ENCODE data around the gene PRKCH.
A peak's percentile ranks its signal among the peaks of the same experiment; 100 is the strongest.

Gene PRKCH

DNA sequence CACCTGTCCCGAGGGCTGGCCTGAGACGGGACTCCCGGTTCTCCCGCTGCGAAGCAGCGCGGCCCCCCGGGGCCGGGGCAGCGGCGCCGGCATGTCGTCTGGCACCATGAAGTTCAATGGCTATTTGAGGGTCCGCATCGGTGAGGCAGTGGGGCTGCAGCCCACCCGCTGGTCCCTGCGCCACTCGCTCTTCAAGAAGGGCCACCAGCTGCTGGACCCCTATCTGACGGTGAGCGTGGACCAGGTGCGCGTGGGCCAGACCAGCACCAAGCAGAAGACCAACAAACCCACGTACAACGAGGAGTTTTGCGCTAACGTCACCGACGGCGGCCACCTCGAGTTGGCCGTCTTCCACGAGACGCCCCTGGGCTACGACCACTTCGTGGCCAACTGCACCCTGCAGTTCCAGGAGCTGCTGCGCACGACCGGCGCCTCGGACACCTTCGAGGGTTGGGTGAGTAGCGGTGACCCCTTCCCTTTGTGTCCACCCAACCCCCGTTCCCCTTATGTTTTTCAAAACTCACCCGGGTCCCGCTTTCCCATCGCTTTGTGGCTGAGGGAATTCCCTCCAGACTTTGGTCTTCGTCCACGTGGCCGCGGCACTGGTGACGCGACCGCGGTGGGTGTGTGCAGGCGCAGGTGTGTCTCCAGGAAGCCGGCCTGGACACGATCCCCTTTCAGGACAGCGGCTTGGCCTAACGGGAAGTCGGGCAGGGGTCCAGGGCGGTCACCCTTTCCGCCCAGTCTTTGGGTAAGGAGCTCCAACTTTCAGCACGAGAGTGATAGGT, 826 bp downstream of the PRKCH start:
- DNase-seq, result peak; percentile 10 to 12
- TF ChIP-seq POLR2A (IDR thresholded peaks at IDR 0.05; ENCODE audit: low read length), result no peak
- no peak for TF ChIP-seq GATA1 (IDR thresholded peaks at IDR 0.05; ENCODE audit: low read depth, low read length)

DNA sequence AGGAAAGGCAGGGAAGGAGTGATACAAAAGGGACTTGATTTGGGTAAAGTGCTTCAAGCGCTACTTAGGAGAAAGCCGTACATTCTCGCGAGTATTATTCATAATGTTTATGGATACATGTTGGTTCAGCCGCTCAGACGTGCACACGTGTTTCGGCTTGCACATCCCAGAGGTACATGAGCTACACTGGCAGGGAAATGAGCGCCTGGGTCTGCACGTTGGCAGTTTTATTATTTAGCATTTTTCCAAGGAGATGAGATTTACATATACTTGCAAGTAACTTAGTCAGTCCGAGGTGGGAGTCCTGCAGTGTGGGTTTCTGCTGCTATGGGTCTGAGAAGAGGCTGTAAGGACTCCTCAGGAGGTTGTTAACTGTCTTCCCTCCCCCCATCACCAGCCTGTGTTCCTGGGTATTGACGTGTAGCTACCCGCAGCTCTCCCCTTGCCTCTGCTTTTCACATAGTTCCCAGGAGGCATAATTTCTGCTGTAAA, 1.5 kb downstream of the PRKCH start:
- DNase-seq, result peak in 1 of 2 experiments; percentile 12
- no peak for TF ChIP-seq GATA1 (IDR thresholded peaks at IDR 0.05; ENCODE audit: low read depth, low read length)
- no peak for TF ChIP-seq POLR2A (IDR thresholded peaks at IDR 0.05; ENCODE audit: low read length)

DNA sequence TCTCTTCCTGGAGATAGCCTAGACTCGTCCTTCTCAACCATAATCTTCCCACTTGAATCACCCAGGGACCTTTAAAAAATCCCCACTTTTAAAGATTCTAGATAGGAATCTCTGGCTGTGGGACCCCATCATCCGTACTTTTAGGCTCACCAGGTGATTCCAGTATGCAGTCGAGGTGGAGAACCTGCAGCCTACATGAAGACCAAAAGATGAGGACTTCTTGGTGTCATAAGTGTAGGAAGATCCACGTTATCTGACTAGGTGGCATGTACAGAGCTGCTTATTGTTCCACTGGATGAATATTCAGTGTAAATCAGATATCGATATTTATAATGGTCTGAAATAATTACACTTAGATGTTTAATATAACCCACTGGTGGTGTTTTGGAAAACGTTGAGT, 2.6 kb downstream of the PRKCH start:
- TF ChIP-seq POLR2A (IDR thresholded peaks at IDR 0.05; ENCODE audit: low read length) (no peak), GATA1 (IDR thresholded peaks at IDR 0.05; ENCODE audit: low read depth, low read length) (no peak)

DNA sequence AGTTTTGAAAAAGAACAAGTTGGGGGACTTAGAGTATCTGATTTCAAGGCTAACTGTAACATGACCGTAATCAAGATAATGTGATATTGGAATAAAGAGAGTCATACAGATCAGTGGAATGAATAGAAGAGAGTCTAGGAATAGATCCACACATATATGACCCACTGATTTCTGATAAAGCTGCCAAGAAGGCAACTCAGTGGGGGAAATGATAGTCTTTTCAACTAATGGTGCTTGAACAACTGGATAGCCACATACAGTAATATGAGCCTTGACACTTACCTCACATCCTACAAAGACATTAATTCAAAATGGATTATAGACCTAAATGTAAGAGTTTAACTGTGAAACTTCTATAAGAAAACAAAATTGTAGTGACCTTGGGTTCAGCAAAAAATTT, 3.8 kb downstream of the PRKCH start:
- DNase-seq, result no peak
- TF ChIP-seq POLR2A (IDR thresholded peaks at IDR 0.05; ENCODE audit: low read length) (no peak), GATA1 (IDR thresholded peaks at IDR 0.05; ENCODE audit: low read depth, low read length) (no peak)

More for the DNA sequence above, 2.6 kb downstream of the PRKCH start:
- no peak for DNase-seq

DNA sequence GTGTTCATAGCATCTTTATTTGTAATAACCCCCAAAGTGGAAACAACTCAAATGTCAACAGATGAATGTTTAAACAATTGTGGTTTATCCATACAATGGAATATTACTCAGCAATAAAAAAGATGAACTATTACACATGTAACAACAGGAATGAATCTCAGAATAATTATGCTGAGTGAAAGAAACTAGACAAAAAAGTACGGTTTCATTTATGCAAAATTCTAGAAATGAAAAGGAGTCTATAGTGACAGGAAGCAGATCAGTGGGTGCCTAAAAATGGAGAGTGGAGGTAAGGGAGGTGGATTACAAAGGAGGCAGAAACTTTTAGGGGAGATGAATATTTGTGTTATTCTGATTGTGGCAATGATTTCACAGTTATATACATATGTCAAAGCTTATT, 4.8 kb downstream of the PRKCH start:
- TF ChIP-seq GATA1 (IDR thresholded peaks at IDR 0.05; ENCODE audit: low read depth, low read length) (no peak), POLR2A (IDR thresholded peaks at IDR 0.05; ENCODE audit: low read length) (no peak)
- DNase-seq, result no peak

DNA sequence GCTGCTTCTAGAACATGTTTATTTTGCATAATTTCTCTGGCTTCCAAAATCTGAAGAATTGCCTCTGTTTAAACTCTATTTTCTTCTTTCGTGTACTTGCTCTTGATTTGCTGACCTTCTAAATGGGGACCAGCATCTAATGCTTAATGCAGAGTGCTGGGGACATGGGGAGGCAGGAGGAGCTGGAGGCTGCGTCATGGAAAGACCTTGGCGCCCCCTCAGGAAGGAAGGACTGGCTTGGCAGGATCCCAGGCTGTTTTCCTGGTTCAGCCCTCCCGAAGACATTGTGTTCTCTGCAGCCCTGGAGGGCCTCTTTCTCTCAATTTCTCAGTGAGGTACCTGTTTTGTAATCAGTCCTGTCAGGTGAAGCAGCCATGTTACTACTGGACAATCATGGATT, 5.5 kb downstream of the PRKCH start:
- no peak for DNase-seq
- TF ChIP-seq GATA1 (IDR thresholded peaks at IDR 0.05; ENCODE audit: low read depth, low read length) (no peak), POLR2A (IDR thresholded peaks at IDR 0.05; ENCODE audit: low read length) (no peak)

DNA sequence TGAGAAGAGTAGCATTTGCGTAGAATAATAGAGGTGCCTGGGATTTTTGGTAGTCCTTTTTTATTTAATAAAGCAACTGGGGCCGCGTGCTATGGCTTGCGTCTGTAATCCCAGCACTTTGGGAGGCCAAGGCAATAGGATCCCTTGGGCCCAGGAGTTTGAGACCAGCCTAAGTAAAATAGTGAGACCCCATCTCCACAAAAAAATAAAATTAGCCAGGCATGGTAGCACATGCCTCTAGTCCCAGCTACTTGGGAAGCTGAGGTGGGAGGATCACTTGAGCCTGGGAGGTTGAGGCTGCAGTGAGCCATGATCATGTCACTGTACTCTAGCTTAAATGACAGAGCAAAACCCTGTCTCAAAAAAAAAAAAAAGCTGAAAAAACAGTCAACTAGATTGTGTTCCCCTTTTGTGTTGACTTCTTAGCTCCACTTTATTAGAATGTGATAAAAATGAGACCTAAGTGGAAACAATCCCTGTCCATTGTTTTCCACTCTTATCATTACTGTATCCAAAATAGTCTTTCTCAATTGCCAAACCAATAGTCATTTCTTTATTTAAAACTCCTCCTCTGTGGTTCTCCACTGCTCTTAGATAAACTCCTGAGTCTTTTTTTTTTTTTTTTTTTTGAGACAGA, 7.4 kb downstream of the PRKCH start:
- no peak for DNase-seq

DNA sequence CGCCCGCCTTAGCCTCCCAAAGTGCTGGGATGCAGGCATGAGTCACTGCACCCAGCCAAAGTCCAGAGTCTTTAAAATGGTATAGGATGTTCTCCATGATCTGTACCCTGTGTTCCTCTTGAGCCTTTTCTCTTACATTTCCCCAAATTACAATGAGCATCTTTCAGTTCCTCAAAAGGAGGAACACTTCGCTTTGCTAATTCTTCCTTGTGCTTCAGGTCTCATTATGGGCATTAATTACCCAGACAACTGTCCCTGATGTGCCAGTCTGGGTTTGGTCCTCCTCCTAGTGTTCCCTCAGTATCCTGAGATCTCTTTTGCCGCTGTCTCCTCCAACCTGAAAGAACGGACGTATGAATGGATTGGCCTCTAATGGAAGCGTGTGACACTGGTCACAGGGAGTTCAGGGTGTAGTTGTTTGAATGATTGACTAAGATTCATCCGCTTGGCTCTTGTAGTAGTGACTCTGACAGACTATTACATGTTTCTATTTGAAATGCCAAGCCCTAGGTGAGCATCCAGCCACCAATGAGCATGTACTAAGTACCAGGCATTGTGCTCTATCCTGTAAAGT, 8.2 kb downstream of the PRKCH start:
- TF ChIP-seq GATA1 (IDR thresholded peaks at IDR 0.05; ENCODE audit: low read depth, low read length), result no peak
- no peak for TF ChIP-seq POLR2A (IDR thresholded peaks at IDR 0.05; ENCODE audit: low read length)
- DNase-seq, result no peak

More for the DNA sequence above, 7.4 kb downstream of the PRKCH start:
- TF ChIP-seq POLR2A (IDR thresholded peaks at IDR 0.05; ENCODE audit: low read length) (no peak), GATA1 (IDR thresholded peaks at IDR 0.05; ENCODE audit: low read depth, low read length) (no peak)

DNA sequence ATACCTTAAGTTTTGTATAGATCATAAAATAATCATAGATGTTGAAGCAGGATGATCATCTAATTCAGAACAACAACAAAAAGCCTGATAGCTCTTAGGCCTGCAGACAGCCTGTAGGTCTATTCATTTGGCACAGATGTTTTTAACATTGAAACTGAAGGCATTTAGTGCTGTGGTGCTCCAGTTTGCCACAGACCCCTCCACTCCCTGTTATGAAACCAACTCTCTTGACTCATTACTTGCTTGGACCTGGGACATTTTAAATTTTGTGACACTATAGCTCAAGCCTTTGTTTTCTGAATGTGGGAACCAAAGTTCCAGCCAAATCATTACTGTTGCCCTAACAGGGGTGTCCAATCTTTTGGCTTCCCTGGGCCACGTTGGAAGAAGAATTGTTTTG, 9.1 kb downstream of the PRKCH start:
- no peak for DNase-seq
- no peak for TF ChIP-seq GATA1 (IDR thresholded peaks at IDR 0.05; ENCODE audit: low read depth, low read length)
- TF ChIP-seq POLR2A (IDR thresholded peaks at IDR 0.05; ENCODE audit: low read length), result no peak

DNA sequence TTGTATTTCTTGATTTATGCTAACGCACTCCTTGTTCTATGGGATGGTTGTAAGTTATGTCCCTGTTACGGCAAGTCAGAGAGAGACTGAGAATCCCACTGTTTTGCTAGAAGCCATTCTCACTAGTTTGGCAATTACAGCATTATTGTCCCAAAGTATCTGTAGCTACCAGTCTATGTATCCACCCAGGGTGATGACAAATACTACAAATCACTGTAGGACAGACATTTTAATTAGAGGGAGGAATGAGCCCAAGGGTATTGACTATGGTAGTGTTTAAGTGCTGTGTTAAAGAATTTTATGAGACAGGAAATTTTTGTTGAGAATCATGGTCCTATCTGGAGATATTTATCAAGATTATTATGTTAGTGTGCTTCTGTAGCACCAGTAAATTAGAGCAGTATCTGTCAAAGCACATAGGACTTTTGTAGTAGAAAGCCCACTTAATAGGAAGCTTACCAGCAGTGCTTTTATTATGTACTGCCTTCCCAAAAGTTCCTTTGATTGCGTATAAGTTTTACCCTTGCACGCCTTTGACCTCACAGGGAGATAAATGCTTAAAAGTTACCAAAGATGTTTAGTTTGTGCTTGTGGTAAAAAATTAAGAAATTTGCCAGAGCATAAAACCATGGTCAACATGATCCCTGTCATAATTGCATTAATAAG, 10.7 kb downstream of the PRKCH start:
- no peak for DNase-seq
- TF ChIP-seq POLR2A (IDR thresholded peaks at IDR 0.05; ENCODE audit: low read length) (no peak), GATA1 (IDR thresholded peaks at IDR 0.05; ENCODE audit: low read depth, low read length) (no peak)

DNA sequence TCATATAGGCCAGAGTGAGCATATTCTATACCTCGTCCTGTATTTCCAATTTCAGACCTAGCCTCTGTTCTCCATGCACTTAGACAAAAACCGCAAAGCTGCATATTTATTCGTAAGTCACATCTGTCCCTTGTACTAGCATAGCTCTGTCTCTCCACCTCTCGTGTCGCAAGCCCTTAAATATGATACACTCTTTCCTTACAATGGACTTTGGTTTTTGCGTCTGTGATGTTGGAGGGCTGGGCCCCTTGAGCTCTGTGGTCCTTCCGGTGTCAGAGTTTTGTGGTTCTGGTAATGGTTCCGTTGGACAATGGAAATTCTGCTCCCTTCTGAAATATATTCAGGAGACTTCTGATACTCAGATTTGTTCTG, 11.3 kb downstream of the PRKCH start:
- DNase-seq, result no peak
- no peak for TF ChIP-seq GATA1 (IDR thresholded peaks at IDR 0.05; ENCODE audit: low read depth, low read length)
- TF ChIP-seq POLR2A (IDR thresholded peaks at IDR 0.05; ENCODE audit: low read length), result no peak

DNA sequence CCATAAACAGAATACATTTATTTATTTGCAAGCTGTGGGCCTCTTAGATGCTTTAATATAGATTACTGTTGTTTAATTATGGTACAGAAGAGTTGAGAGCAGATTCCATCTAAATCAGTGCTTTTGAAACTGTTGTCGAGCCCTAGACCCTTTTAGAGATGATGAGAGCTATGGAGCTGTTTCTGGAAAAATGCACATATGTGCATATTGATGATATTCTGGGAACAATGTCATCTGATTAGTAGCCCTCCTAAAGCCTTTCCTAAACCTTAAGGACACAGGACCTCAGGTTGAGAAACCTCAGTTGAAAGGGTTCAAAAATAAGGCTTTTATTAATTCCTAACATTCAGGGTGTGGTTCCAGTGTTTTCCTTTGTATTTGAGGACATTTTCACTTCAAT, 11.7 kb downstream of the PRKCH start:
- no peak for DNase-seq
- TF ChIP-seq GATA1 (IDR thresholded peaks at IDR 0.05; ENCODE audit: low read depth, low read length) (no peak), POLR2A (IDR thresholded peaks at IDR 0.05; ENCODE audit: low read length) (no peak)

DNA sequence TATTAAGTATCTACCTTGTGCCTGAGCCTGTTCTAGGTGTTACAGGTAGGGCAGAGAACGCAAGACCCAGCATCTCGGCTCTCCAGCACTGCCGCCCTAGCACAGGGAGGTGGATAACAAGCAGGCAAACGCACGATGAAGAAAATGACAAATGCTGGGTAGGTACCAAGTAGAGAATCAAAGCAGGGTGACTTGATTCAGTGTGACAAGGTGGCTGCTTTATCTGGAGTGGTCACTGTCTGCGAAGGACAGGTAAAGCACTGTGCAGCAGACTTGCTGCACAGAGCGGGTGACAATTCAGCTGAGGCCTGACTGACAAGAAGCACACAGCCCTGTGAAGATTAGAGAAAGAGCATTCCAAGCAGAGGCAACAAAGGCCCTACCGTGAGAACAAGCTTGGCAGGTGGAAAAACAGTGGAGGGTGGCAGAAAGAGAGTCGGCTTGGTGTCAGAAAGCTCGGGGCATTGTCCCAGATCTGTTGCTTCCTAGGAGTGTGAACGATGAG, 12.9 kb downstream of the PRKCH start:
- no peak for TF ChIP-seq GATA1 (IDR thresholded peaks at IDR 0.05; ENCODE audit: low read depth, low read length)
- TF ChIP-seq POLR2A (IDR thresholded peaks at IDR 0.05; ENCODE audit: low read length), result no peak
- DNase-seq, result no peak

DNA sequence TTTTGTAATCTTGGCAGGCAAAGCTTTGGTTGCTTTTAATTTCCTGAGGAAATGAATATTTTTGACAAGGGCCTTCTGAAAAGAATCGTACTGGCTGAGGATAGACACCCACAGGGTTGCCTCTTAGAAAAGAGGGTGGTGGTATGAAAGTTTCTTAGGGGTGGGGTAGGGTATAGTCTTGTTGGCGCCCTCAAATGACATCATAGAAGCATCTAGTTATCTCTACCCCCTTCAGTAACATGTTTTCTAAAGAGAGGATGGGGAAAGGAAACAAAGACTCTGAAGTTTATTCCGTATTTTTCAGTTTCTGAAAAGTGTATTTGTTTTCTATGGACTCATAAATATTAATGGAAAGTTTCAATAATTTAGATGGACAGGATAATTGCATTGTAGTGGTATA, 13.7 kb downstream of the PRKCH start:
- no peak for DNase-seq
- TF ChIP-seq GATA1 (IDR thresholded peaks at IDR 0.05; ENCODE audit: low read depth, low read length) (no peak), POLR2A (IDR thresholded peaks at IDR 0.05; ENCODE audit: low read length) (no peak)
